NCI-H526 treated with DMSO at 0.1 percent for 48 hours (cell line): ENCODE measurements around the gene MYL5.
A peak's percentile ranks its signal among the peaks of the same experiment; 100 is the strongest.
"Not testable (repeated sequence)": the region's sequence is repeated elsewhere in the genome, so short reads cannot be mapped to it uniquely, and the experiment has no call there.

ENCODE experiments used
- DNase-seq: peaks from one replicate; lab custom pipeline; 2025; lab: John Stamatoyannopoulos, UW

MYL5 gene

DNA sequence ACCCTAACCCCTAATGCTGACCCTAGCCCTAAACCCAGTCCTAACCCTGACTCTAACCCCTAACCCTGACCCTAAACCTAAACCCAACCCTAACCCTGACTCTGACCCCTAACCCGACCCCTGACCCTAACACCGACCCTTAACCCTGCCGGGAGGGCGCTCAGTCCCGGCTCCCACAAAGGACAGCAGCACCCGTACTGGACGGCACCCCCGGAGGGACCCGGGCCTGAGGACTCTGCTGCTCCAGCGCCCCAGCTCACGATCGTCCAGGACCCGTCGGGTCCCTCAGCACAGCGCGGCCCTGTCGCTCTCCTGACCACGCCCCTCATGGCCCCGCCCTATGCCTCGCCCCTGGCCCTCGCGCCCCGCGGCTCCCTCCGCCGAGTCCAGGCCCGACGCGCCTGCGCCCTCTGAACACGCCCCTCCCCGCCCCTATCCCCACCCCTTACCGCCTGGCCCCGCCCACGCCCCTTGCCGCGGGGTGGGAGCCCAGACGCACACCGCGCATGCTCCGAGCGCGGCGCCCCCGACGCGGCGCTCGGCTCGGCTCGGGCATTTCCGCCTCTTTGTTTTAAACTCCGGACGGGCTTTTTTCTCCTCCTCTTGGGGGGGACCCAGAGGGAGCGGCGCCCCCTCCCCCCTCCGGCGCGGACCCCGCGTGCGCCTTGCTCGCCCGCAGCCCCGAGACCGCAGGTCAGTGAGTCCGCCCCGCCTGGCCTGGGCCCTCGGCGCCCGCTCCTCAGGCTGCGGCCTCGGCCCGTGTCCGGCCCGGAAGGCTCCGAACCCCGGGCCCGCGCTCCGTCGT is 31.1 kb downstream of the MYL5 start, which contains the start of gene PCGF3:
Gene PCGF3, plus strand, starts transcription at position 555 of the 805 bp plus-strand sequence. CDS start 27,849 bp downstream, outside the sequence.
- DNase-seq, result peak; percentile 80

DNA sequence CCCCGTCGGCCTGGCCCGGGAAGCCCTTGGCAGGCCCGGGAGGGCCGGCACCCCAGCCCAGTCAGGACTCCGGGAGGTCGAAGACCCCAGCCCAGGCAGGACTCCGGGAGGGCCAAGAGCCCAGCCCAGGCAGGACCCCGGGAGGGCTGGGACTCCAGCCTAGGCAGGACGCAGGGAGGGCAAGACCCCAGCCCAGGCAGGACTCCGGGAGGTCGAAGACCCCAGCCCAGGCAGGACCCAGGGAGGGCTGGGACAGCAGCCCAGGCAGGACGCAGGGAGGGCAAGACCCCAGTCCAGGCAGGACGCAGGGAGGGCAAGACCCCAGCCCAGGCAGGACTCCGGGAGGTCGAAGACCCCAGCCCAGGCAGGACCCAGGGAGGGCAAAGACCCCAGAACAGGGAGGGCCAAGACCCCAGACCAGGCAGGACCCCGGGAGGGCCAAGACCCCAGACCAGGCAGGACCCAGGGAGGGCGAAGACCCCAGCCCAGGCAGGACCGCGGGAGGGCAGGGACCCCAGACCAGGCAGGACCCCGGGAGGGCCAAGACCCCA is 31.8 kb downstream of the MYL5 start:
- DNase-seq, result not testable (repeated sequence)

DNA sequence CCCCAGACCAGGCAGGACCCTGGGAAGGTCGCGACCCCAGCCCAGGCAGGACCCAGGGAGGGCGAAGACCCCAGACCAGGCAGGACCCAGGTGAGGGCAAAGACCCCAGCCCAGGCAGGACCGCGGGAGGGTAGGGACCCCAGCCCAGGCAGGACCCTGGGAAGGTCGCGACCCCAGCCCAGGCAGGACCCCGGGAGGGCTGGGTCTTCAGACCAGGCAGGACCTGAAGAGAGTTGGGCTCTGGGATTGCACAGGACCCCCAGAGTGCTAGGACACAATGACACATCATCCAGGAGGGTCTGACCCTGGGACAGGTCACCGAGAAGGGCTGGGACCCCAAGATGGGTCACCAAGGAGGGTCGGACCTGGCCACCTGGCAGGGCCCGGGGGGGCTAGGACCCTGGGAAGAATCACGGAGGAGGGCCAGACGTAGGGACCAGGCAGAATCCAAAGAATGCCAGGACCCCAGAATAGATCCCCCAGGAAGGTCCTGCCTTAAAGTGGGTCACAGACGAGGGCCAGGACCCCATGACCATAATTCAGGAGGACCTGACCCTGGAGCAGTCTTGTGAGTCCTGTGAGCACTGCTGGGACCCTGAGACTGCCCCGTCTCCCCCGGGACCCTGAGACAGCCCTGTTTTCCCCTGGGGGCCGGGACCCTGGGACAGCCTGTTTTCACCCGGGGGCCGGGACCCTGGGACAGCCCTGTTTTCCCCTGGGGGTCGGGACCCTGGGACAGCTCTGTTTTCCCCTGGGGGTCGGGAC is 32.7 kb downstream of the MYL5 start:
- no peak for DNase-seq

DNA sequence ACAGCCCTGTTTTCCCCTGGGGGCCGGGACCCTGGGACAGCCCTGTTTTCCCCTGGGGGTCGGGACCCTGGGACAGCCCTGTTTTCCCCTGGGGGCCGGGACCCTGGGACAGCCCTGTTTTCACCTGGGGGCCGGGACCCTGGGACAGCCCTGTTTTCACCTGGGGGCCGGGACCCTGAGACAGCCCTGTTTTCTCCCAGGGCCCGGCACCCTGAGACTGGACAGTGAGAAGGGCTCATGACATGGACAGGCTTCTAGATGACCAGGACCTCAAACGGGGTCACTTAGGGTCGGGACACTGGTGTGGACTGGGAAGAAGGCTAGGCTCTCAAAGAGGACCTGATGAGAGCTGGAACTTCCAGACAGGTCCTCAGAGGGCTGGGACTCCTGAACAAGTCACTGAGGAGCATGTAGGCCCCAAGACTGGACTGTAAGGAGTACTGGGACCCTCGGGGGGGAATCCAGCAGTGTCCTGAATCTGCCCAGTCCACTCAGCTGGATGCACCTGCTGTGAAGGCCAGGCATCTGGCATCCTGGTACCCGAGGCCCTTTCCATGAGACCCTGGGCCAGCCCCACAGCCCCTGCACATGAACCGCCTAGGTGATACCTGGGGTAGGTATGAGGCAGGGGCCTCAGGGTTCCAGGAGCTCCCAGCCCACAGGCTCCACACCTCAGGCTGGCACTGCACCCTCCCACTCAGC is 33.7 kb downstream of the MYL5 start:
- DNase-seq, result no peak

DNA sequence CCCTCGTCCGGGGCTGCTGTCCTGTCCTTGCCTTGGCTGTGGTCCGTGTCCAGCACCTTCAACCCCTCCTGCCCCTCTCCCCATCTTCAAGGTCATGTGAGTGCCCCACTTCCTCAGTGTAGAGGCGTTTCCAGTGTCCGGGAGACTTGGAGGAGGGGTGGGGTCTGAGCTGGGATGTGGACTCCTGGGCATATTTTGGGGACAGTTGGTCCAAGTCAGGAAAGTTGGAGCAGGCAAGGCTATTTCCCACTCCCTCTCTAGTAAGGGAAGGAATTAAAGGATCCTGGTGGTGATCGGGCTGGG is 34.2 kb downstream of the MYL5 start:
- no peak for DNase-seq

DNA sequence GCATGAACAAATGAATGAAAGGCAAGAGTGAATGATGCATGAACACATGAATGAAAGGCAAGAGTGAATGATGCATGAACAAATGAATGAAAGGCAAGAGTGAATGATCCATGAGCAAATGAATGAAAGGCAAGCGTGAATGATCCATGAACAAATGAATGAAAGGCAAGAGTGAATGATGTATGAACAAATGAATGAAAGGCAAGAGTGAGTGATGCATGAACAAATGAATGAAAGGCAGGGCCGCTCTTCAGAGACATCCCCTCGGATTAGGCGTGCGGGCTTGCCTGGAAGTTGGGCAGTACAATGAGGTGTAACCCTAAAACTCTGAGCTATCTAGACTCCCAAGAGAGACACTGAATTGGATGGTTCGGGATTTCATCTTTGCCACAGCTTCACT is 35.0 kb downstream of the MYL5 start:
- no peak for DNase-seq

DNA sequence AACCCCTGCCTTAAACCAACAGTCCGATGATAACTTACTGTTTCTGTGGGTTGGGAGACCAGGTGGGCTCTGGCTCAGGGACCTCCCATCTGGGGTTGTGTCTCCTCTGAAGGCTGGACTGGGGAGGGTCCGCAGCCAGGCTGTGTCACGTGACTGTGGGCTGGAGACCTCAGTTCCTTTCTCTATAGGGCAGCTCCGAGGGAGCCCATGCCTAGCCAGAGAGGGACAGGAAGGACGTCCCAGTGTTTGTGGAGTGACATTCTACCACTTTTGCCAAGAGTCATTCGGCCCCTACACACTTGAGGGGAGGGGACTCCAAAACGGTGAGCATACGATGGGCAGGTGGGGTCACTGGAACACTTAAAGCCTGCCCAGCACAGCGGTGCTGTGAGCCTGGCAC is 35.8 kb downstream of the MYL5 start:
- no peak for DNase-seq

DNA sequence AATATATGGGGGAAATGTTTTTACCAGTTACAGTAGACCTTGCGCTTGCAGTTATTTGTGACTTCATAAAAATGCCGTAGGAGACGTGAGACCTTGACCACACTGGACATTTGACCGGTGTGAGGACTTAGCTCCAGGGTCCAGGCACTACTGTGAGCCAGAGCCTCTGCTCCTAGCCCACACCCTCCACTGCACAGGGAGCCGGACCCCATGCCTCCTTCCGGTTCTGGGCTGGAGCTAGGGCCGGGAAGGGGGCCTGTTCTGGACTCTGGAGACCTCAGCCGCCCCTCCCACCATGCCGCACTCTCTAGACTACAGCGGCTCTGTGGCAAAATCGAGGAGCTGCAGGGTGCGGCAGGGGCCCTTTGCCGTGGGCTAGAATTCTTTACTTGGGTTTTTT is 36.6 kb downstream of the MYL5 start:
- DNase-seq, result no peak

DNA sequence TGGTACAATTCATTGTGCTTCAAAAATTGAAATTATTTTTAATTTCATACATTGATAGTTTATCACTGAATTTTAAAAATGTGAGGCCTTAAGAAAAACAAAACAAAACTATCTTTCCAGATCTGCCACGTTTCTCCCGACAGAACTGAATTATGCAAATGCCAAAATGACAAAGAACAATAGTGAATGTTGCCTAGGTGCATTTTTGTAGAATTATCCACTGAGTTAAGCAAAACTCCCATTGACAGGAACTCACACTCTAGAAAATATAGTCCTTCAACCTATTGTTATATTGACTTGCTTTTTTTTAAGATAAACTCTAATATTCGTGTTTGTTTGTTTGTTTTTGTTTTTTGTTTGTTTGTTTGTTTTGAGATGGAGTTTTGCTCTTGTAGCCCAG is 37.8 kb downstream of the MYL5 start:
- no peak for DNase-seq

DNA sequence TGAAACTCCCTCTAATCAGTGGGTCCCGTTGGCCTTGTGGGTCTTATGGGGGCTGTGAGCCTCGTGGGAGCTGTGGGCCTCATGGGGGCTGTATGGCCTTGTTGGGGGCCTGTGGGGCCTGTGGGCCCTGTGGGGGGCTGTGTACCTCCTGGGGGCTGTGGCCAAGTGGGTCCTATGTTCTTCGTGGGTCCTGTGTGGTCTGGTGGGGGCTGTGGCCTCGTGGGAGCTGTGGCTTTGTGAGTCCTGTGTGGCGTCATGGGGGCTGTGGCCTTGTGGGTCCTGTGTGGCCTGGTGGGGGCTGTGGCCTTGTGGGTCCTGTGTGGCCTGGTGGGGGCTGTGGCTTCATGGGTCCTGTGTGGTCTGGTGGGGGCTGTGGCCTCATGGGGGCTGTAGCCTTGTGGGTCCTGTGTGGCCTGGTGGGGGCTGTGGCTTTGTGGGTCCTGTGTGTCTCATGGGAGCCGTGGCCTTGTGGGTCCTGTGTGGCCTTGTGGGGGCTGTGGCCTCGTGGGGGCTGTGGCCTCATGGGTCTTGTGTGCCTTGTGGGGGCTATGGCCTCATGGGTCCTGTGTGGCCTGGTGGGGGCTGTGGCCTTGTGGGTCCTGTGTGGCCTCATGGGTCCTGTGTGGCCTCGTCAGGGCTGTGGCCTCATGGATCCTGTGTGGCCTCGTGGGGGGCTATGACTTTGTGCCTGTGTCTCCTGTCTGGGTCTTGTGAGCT is 38.7 kb downstream of the MYL5 start:
- DNase-seq, result no peak

DNA sequence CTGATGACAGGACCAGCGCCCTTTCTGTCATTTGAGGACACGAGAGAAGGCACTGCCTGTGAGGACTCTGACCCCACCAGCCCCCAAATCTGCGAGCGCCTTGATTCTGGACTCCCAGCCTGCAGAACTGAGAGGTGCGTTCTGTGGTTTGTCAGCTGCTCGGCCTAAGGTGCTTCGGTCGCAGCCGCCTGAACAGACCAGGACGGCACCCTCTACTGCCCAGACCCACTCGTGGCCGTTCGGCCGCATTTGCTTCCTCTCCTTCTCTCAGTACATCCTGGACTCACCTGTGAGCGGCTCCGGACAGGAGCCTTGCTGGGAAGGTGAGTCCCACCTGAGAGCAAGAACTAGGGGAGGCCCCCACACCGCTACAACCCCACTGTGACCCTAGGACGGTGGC is 39.7 kb downstream of the MYL5 start:
- DNase-seq, result no peak

DNA sequence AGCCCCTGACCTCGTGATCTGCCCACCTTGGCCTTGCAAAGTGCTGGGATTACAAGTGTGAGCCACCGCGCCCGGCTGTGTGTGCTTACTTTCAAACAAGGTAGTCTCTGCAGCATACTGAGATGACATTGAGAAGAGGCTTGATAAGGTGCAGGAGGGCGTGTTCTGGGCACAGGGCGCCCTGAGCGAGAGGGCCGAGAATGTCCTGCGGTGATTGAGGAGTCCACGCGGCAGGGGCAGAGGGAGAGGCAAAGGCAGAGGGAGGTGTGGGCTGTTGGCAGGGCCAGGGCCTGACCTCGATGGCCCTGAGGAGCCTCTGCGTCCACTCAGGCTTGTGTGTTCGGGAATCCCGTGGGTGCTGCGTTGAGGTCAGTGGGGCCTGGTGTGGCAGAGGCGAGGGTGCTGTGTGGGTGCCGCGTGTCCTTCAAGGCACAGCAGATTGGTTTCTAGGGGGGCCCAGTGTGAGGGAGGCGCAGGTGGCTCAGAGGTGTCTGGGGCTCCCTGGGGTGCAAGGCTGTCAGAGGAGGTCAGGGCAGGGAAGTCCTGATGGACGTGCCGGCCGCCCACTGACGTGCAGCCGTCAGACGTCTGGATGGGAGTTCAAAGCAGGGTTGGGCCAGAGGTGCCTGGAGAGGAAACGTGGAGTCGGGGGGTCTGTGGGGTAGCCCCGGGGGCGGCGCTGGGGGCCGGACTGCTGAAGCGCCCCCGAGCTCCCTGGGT is 43.4 kb downstream of the MYL5 start:
- no peak for DNase-seq

DNA sequence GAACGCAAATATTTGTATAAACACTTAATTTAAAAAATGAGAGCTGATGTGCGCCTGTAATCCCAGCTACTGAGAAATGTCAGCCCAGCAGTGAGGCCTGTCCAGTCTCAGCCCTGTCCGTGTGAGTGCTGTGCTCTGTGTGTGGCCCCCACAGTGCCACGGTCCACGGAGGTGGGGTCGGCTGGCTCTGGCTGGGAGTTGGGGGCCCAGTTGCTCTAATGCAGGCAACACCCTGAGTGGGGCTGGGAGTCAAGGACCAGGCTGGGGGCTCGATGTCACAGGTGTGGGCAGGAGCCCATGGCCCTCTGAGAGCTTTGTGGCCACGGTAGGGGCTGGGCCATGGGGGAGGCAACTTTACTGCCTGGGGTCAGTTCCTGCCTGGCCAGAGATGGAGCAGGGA is 44.1 kb downstream of the MYL5 start:
- DNase-seq, result no peak

DNA sequence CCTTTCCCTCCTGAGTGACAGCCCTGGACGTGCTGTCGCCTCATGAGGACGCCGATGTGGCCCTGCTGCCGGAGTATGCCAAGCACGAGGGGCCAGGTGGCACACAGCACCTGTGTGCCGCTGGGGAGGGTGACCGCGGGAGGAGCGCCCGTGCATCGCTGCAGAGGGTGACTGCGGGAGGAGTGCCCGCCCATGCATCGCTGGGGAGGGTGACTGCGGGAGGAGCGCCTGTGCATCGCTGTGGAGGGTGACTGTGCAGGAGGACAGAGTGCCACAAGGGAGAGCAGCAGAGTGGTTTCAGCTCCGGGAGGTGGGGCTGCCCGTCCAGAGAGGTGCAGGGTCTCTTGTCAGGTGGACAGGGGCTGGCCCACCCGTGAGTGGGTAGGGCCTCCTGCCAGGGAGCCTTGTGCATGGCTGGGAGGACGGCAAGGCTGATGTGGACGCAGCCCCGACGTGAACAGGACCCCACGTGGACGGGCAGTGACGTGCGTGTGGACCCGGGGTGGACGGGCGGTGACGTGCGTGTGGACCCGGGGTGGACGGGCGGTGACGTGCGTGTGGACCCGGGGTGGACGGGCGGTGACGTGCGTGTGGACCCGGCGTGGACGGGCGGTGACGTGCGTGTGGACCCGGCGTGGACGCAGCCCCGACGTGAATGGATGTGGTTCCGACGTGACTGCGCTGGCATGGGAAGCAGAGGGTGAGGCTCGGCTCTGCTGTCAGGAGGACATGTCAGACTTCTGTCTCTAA is 45.9 kb downstream of the MYL5 start:
- DNase-seq, result no peak

DNA sequence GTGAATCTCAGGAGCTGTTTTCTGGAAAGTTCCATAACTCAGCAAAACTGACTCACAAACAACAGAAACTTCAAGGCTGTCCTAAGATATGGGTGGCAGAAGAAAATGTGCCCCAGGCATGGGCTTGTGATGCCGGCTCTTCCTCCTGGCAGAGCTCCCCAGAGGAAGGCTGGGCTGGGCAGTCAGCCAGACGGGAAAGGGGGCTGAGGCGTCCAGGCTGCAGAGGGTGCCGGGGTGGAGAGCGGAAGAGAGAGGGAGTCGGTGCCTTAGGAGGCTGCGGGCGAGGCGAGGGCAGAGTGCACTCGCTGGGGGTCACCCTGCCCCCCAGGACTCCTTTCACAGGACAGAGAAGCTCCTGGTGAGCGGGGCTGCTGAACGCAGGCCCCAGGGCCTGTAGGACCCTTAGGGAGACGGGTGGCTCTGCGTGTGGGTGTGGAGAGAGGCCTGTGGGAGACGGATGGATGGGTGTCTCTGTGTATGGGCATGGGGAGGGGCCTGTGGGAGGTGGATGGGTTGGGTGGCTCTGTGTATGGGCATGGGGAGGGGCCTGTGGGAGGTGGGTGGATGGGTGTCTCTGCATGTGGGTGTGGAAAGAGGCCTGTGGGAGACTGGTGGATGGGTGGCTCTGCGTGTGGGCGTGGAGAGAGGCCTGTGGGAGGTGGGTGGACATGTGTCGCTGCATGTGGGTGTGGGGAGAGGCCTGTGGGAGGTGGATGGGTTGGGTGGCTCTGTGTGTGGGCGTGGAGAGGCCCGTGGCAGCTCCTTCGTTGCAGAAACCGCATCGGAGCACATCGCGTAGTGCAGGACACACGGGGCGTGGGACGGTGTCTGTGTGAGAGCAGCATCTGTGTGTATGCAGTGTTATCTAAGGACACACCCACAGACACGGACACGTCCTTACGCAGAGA is 47.2 kb downstream of the MYL5 start:
- DNase-seq, result no peak

DNA sequence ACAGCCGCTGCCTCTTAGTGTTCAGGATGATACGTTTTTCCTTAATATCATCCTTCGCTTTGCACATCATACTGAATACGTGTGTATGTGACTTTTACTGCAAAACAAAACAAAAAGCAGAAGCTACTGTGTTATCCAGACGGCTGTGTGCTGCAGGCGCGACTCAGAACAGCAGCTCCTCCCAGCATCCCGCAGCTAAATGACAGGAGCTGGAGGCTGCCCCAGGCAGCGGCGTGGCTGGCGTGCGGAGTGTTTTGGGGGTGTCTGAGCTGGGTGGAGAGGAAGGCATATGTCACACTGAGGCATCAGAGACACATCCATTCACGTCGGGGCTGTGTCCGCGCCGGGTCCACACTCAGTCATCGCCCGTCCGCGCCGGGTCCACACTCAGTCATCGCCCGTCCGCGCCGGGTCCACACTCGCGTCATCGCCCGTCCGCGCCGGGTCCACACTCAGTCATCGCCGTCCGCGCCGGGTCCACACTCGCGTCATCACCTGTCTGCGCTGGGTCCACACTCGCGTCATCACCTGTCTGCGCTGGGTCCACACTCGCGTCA is 47.9 kb downstream of the MYL5 start:
- DNase-seq, result no peak

DNA sequence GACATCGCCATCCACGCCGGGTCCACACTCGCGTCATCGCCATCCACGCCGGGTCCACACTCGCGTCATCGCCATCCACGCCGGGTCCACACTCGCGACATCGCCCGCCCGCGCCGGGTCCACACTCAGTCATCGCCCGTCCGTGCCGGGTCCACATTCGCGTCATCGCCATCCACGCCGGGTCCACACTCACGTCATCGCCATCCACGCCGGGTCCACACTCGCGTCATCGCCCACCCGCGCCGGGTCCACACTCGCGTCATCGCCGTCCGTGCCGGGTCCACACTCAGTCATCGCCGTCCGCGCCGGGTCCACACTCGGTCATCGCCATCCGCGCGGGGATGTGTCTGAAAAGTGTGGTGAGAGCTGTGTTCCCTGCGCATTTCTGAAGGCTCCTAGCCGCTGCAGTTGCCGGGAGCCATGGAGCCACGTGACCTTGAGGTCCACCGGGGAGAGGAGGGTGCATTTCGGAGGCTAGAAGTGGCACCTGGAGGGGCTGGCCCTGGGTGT is 48.6 kb downstream of the MYL5 start:
- DNase-seq, result no peak

DNA sequence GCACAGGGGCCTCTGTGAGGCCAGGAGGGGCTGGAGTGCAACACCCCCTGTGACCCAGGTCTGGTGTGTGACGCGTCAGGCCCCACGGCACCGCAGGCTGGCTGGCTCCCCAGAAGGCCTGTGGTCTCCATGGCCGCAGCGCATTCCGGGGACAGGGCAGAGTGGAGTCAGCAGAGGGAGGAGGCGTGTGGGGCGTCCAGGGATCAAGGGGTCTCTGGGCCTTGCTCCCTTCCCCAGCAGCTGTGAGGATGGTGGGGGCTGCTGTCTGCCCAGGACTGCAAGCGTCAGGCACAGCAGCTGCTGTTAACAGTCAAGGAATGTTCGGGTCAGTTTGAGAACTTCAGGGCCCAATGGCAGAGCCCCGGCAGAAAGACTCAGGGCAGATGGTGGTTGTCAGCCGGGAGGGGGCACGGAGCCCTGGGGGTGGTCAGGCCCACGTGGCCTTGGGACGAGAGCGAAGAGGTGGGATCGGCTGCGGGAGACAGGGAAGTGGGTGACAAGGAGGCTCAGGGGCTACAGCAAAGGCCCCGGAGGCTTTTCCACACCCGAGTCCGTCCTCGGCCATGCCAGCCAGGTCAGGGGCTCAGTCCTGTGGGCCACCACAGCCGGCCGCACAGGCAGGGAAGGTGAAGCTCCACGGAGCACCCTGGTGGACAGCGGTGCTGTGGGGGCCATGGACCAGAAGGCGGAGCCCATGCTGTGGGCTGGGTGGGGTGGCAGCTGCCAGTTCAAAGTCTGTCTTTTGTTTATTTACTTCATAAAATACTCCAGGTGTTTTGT is 49.6 kb downstream of the MYL5 start:
- no peak for DNase-seq
